ENCODE results near the gene VPS37D.

- TF ChIP-seq CTCF (IDR thresholded peaks at IDR 0.05) (no peak), POLR2A (IDR thresholded peaks at IDR 0.05) (no peak)
These were observed 11.2 kb downstream of the VPS37D start for GRCh38 chr7:73678862-73679261.
